ENCODE data around the gene ROBO2.

Gene ROBO2, protein sequence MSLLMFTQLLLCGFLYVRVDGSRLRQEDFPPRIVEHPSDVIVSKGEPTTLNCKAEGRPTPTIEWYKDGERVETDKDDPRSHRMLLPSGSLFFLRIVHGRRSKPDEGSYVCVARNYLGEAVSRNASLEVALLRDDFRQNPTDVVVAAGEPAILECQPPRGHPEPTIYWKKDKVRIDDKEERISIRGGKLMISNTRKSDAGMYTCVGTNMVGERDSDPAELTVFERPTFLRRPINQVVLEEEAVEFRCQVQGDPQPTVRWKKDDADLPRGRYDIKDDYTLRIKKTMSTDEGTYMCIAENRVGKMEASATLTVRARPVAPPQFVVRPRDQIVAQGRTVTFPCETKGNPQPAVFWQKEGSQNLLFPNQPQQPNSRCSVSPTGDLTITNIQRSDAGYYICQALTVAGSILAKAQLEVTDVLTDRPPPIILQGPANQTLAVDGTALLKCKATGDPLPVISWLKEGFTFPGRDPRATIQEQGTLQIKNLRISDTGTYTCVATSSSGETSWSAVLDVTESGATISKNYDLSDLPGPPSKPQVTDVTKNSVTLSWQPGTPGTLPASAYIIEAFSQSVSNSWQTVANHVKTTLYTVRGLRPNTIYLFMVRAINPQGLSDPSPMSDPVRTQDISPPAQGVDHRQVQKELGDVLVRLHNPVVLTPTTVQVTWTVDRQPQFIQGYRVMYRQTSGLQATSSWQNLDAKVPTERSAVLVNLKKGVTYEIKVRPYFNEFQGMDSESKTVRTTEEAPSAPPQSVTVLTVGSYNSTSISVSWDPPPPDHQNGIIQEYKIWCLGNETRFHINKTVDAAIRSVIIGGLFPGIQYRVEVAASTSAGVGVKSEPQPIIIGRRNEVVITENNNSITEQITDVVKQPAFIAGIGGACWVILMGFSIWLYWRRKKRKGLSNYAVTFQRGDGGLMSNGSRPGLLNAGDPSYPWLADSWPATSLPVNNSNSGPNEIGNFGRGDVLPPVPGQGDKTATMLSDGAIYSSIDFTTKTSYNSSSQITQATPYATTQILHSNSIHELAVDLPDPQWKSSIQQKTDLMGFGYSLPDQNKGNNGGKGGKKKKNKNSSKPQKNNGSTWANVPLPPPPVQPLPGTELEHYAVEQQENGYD (N-terminal part only)

DNA sequence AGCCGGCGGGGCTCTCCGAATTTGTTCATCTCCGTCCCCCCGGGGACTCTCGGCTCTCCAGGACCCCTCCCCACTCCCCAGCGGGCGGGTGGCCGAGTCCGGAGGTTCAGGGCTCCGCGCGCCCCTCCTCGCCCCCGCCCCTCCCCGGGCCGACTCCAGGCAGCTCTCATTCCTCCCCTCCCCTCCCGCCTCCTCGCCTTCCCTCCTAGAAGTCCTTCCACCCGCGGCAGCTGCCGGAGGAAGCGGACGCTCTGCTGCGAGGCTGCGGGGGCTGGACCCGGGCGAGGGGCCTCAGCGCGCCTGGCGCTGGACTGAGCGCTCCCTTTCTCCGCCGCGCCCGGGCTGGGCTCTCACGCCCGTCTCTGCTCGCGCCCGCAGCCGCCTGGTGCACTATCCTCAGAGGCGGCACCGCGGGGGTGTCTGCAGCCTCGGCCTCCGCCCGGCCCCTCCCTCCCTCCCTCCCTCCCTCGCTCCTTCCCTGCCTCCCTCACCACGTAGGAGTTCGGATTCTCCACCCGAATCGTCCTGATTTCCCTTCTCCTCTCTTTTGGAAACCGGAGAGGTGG lies at the start of gene ROBO2:
Gene ROBO2 (plus strand): TSS at position 494 of the 566 bp plus-strand sequence. CDS start 687 bp downstream, outside the sequence.
- no peak for DNase-seq (ENCODE audit: low spot score)

DNA sequence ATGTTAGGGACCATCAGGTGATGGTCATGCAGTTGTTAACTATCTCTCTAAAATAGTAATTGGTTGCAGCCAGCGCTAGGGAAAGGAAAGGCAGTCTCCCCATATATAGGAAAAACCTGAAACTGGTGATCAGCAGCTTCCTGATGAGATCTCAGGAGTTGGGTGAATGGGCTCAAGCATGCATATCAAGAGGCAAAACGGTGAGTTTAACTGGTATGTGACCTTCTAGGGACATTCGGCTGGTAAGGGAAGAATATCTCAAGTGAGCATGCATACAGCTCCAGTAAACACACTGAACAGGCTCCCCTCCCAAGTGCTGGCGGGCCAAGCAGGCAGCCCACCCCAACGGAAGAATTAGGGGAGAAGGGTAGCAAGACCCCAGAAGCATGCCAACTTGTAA lies 49.3 kb upstream of the ROBO2 start:
- DNase-seq (ENCODE audit: low spot score), result no peak

DNA sequence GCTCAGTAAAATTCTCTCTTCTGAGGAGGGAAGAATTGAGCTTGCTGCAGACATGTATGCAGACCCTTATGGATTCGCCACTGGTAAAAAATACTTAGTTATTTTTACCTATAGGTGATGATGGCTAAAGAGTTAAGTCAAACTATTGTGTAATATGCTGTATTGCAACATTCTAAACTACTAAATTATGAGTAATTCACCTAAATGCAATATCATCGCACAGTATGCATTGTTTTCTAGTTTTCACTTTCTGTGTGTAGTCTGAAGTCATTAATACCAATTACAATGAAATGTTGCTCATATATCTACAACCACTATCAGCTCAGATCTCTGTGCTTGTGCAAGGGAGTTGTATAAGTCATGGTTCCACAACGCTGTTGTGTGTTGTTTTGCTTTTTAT lies 48.7 kb upstream of the ROBO2 start:
- no peak for DNase-seq (ENCODE audit: low spot score)

DNA sequence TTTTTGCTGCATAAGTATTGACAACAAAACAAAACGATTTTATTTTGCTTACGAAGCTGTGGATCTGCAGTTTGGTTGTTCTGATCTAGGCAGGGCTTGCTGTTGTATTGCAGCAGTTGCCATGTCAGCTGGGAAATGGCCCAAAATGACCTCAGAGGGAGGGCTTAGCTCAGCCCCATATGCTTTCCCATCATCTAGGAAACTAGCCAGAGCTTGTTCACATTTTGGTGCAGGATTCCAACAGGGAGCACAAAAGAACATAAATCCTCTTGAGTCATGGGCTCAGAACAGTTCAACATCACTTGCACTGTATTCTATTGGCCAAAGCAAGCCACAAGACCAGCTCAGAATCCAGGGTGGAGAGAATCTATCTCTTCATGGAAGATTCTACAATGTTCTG lies 42.2 kb upstream of the ROBO2 start:
- DNase-seq (ENCODE audit: low spot score), result no peak

DNA sequence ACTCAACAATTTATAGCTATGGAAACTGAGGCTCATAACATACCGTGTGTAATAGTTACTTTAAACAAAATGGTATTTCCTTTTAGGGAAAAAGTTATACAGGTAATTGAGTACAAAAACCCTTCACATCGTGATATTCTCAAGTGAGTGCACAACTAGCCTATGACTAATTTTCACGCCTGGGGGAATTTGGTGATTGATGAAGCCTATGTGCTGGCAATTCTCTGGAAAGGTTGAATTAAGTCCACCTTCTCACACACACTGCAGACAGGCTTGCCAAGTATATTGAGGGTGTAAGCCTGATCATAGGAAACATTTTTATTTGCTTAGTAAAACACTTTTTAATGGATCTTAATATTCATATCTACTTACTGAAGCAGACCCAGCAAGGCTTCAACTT lies 41.3 kb upstream of the ROBO2 start:
- no peak for DNase-seq (ENCODE audit: low spot score)

DNA sequence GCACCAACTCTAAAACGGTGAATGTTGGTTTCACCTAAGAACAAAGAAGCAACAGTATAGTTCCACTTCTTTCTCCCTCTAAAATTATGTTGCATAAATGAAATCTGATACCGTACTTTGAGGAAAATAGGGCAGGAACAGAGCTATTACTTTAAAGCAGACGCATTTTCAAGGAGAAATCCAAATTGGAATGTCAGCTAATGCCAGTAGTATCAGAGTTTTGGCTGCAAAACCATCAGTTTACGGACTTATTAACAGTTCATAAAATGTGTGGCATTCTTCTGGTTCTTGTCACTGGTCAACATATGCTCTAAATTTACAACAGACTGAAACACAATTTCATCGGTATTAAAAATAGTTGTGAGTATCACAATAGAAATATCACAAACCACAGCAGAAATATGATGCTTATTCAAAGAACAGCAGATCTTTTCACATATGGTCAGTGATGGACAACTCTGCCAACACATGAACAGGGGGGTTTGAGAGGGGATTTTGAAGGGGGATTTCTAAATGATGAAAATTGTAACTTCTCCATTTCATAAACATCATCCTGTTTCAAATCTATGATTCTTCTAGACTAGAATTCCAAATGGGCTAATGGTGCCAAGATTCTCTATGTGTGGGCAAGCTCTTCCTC lies 38.7 kb upstream of the ROBO2 start:
- no peak for DNase-seq (ENCODE audit: low spot score)

DNA sequence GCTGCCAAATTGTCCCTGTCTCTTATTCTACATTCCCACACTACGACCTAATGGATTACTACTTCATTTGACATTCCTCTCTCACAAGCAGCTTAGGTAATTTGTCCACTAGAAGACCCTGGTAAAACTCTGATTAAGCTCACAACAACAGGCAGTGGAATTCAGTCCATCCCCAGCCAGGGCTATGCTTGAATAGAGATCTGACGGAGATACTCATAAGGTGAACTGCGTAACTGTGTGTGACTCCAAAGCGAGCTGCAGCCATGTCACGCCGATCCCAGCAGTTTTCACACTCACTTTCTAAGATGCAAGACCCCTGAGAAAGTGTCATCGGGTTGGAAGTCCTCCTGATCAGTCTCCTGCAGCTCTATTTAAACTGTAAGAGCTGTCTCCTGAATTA lies 25.7 kb upstream of the ROBO2 start:
- no peak for DNase-seq (ENCODE audit: low spot score)

DNA sequence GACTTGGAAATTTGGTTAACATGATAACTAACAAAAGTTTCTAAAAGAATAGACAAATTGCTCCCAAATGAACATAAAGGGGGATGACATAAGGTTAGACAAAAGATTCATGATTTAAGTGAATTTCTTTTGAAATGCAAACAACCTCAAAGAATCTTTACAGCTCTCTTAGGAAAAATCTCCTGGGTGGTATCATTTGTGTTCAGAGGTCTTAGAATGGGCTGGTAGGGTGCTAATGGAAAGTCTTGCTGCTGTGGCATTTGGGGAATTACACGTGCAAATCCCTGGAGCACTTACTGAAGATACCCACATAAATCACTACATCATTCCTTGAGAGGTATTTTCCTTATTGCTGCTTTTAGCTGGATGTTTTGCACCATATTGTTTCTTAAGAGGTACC lies 14.4 kb upstream of the ROBO2 start:
- no peak for DNase-seq (ENCODE audit: low spot score)

DNA sequence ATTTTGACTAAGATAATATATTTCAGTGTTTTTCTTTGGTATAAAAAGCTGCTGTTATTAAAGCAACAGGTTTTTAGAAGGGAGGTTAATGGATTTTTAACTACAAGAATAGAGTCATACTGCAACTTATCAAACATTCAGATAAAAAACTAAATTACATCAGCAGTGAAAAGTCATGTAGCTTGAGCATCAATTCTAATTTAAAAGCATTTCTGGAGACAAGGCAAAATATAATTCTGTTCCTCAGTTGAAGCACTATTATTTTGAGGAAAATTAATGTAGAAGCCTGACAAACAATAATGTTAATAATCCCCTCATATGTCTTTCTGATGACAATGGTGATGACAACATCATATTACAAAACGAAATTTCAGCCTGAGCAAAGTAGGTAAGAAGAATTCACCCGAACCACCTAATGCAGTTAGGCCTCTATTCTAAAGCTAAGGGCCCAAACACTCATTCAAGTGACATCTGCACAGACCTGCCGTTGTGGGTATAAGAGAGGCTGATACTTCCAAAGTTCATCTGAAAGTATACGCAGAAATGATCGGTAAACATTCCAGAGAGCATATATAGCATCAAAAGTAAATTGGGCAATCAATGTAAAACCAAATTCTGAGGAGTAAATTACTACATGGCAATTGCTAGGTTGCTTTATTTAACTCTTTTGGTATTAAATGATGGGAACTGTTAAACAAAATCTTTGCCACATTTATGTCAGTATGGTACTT lies 12.8 kb upstream of the ROBO2 start:
- no peak for DNase-seq (ENCODE audit: low spot score)

DNA sequence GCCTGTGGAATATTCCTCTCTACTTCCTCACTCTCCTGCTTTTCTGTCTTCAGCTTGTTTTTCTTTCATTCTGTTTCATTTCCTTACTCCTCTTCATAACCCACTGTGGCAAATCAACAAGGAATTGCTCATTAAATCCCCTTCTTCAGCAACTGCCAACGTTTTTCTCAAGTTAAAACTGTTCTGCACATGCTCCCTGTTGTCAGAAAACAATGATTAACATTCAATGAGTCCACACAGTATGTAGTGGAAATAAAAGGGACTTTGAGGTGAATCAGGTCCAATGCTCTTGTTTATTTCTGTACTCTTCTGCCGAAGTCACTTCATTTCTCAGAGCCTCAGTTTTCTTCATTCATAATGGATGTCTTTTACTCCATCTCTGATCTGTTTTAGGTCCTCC lies 11.9 kb upstream of the ROBO2 start:
- DNase-seq (ENCODE audit: low spot score), result no peak

DNA sequence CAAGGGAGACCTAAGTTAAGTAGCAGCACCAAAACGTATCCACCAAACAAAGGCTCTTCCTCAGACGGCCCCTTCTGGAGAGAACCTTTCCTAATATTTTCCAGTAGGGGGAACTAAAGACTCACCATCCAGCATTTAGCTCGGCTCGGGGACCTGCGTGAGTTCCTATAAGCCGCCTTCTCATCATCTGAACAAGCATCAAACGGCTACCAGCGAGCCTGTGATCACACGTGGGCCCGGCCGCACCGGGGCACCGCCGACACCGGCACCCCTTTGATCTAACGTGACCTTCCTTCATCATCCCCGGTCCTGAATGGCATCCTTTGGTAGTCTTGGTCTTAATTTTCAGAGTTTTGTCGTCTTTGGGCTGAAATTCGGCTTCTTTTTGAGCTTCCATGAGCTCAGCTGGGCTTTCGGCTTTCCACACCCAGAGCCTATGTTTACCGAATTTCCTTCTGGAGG lies 1.4 kb upstream of the ROBO2 start:
- peak; percentile 27 for DNase-seq (ENCODE audit: low spot score)

DNA sequence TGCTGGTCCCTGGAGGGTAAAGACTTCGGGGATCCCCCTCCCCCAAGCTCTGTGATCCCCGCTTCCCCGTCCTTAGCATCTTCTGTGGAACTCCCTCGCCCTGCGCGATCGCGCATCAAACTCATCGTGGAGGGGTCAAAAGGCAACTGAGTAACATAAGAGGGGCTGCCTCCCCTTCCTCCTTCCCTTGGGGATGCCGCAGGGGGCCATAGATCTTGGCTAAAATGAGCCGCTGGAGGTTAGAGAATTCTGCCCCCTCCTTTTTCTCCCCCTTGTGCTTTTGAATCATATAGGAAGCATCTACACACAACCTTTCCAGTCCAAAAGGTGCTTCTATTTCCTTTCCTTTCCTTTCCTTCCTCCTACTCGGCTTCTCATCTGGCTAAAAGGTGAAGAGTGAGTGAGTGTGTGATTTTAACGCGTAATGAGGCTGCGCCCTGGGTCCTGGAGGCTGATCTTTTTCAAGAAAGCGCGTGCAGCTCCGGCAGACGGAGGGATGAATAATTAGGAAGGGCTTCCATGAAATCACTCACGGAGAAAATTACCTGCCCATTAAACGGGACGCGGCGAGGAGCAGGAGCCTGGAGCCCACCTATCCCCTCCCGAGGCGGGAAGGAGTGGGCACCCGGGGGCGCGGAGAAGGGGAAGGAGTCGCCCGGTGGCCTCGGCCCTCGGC lies 831 bp upstream of the ROBO2 start:
- no peak for DNase-seq (ENCODE audit: low spot score)

DNA sequence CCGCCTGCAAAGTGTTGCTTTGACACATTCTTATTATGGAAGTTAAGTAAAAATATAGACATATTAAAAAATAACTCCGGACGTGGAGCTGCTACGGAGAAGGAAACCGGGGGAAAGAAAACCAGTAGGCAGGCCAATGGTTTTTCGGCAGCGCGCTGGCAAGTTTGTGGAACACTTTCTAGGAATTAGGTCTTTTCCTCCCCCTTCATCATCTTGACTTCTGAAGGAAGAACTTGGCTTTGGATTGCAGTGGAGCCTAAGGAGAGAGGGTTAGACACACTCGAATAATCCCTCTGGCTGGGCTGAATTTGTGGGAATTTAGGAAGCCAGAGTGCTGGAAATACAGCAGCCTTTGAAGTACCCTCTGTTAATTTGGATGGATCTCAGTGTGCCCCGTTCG lies 317 bp downstream of the ROBO2 start:
- no peak for DNase-seq (ENCODE audit: low spot score)

DNA sequence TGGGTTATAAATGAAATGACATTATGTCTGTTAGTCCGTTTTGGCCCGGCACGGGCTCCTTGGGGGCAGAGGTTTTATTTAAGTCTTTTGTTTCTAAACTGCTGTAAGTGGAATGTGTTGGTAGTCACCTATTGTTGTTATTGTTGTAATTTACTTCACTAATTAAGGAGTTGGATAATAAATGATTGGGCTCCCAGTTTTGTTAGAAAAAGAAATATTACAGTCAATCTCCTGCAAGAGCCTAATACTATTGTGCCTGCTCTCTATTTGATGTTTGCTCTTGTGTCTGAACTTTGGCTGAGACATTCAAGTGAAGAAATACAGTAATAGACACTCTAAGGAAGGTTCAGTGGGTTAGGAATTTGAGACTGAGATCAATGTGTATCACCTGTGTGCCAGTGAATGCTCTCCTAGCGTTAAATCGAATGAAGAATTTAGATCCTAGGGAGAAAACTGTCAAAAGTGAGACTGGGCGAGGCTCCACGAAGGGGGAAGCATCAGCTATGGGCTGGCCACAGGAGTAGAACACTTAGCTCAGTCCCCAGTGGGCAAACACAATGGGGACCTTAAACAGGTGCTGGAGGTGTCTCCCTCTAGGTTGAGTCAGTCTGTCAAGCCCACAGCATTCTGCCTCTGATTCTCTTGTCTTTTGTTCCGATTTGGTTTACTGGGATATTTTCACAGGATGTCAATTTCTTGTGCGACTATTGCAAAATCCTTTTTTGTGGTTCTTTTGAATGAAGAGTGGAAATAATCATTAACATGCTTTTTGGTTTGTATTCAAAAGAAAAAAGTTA lies 1.2 kb downstream of the ROBO2 start:
- no peak for DNase-seq (ENCODE audit: low spot score)

DNA sequence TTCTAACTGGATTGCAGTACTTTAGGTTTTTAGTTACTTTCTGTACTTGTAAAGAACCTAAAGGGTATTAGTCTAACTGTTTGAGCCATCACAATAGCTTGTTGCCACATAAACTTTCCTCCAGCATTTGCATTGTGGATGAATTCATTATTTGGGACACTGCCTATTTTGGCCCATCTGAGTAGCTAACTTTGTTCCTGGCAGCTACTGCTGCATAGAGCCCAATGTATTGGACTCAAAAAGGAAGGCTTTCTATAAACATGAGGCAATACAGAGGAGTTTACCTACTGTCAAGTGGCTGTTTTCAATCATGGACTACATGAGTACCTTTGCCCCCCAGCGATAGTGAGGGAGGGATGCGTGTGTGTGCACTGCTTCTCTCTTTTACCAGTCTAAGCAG lies 1.9 kb downstream of the ROBO2 start:
- no peak for DNase-seq (ENCODE audit: low spot score)

DNA sequence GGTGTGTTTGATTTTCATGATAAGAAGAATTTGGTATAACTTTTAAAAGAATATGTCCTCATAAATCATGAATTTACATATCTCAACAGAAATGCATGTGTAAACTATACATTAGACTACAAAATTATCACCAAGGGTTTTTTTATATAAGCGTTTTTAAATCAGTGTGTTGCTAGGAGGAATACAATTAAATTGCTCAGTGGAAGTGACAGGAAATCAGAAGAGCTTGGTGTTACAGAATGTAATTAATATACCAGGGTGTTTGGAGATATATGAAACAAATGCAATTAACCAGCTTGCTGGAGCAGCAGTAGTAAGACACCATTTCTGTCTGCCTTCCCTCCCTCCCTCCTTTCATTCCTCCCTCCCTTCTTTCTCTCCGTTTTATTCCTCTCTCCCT lies 2.4 kb downstream of the ROBO2 start:
- no peak for DNase-seq (ENCODE audit: low spot score)

DNA sequence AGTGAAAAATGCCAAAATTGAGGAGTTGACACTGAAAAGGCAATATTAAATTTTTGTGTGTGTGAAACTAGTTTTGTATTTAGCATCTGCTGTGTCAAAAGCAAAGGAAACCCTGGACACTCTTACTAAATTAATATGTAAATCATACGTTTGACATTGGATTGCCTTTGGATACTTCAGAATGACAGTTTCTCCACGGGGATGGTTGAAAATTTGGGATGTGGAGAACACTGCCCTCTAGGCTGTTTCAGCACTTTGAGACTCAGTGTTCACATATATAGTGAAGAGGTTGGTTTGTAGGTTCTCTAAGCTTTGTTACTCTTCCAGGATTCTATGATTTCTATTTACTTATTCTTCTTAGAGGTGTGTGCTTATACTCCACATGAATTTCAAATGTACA lies 3.0 kb downstream of the ROBO2 start:
- DNase-seq (ENCODE audit: low spot score), result no peak

DNA sequence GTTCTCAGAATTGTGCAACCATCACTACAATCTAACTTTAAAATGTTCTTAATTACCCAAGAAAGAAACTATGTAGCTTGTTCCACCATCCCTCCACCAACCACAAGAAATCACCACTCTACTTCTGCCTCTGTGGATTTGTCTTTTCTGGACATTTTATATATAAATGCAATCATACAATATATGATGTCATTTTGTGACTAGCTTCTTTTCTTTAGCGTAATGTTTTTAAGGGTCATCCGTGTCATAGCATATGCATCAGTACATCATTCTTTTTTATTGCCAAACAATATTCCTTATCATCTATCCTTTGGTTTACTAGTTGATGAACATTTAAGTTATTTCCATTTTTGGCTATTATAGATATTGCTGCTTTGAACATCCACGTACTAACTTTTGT lies 5.8 kb downstream of the ROBO2 start:
- no peak for DNase-seq (ENCODE audit: low spot score)

DNA sequence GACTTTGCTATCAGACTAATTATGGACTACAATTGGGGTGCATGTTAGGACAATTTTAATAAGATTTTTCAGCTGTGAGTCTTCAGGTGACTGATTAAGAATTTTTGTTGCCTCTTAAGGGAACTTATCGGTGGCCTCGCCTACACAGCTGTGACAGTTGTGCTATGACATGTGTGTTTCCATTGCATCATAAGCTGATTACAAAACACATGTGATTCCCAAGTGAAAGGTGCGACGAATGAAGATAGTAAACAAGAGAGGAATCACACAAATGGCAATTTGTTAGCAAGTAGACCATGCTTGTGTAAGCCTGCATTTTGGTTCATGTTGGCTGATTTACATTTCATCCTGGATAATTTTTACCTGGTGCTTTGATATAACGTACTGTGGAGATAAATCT lies 8.3 kb downstream of the ROBO2 start:
- DNase-seq (ENCODE audit: low spot score), result no peak

DNA sequence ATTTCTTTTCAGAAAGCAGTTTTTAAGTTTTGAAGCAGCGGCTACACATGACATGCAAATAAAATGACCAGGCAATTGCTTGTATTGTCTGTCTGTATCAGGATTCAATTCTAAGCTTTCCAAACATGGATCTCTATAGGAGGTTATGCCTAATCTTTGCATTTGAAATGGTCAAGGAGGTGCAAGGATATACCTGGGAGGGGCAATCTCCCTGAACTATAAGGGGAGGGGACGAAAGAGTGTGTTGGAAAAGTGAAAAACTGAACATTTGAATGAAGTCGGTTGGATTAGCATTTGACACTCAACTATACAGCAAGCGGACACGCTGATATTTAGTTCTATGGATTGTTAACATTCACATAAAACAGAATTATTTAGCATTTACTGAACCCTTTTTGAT lies 11.7 kb downstream of the ROBO2 start:
- no peak for DNase-seq (ENCODE audit: low spot score)
